ENCODE data around the gene ELAC2.

DNA sequence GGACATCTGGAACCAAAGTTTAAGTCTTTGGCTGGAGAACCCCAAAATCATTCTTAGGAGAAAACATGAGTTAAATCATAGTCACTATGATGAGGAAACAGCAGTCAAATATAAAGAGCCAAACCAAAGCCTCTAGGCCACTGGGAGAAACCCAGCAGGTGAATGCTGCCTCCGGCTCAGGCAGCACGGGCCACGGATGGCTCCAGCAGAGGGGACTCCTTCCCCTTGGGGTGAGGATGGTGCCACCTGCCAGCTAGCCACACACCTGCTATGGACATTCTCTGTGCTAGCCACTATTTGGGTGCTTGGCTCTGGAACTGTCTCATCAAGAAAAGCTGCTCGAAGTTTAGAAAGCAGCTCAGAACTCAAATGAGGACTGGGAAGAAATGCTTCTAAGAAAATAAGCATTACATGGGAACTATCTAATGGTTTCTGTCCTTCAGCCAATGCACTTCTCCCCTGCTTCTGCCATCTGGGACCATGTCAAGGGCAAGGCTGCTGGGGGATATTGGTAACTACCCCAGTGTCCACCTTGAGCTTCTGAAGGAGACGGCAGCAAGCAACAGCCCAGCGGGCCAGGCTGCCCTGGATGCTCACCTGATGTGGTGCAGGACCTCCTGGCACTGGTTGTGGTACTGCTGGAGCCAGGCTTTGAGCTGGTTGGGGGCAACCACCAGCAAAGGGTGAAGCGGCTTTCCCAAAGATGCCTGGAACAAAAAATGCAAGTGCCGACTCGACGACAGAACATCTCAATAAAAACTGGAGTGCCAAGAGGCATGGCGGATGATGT is 22.5 kb downstream of the ELAC2 start:
- TF ChIP-seq, protein P1, sequence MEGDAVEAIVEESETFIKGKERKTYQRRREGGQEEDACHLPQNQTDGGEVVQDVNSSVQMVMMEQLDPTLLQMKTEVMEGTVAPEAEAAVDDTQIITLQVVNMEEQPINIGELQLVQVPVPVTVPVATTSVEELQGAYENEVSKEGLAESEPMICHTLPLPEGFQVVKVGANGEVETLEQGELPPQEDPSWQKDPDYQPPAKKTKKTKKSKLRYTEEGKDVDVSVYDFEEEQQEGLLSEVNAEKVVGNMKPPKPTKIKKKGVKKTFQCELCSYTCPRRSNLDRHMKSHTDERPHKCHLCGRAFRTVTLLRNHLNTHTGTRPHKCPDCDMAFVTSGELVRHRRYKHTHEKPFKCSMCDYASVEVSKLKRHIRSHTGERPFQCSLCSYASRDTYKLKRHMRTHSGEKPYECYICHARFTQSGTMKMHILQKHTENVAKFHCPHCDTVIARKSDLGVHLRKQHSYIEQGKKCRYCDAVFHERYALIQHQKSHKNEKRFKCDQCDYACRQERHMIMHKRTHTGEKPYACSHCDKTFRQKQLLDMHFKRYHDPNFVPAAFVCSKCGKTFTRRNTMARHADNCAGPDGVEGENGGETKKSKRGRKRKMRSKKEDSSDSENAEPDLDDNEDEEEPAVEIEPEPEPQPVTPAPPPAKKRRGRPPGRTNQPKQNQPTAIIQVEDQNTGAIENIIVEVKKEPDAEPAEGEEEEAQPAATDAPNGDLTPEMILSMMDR (IDR thresholded peaks at IDR 0.05) = no peak
- TF ChIP-seq EZH2 (IDR thresholded peaks at IDR 0.05; ENCODE audit: borderline replicate concordance, insufficient read depth, low read depth, low read length, poor library complexity, severe bottlenecking) = no peak

All from B cell (primary cell).